NCI-H1930 (cell line): ENCODE results near the gene MBNL3.
"Not testable (repeated sequence)": the region's sequence is repeated elsewhere in the genome, so short reads cannot be mapped to it uniquely, and the experiment has no call there.

ENCODE experiments used
- DNase-seq, 2 experiments: peaks; one replicate each; lab custom pipeline; 2025; lab: John Stamatoyannopoulos, UW

The MBNL3 gene

DNA sequence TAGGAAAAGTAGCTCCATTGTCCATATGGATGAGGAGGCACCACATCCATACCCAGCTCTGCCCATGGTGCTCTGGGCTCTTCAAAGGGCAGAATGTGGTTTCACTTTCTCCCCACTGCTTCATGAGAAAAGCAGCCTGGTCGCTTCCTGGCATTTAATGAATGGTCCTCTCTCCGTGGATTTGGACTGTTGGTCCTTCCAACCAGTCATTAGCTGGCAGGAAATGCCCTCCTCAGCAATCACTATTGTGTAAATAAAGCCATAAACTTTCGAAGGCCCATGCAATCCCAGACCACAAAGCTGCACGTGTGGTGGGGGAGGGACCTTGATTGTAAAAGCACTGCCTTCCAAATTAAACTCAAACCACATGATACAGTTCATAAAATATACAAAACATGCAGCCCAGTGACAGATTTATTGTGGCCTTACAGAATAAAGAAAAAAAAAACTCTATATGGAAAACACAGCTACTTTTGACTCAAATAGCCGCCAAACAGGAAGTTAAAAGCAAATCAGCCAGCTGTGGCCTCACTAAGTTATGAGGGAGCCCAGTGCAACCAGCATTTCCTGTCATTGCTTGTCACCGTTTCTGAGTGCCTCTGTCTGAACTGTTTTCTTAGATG lies 8.1 kb downstream of the MBNL3 start:
- DNase-seq: no peak

DNA sequence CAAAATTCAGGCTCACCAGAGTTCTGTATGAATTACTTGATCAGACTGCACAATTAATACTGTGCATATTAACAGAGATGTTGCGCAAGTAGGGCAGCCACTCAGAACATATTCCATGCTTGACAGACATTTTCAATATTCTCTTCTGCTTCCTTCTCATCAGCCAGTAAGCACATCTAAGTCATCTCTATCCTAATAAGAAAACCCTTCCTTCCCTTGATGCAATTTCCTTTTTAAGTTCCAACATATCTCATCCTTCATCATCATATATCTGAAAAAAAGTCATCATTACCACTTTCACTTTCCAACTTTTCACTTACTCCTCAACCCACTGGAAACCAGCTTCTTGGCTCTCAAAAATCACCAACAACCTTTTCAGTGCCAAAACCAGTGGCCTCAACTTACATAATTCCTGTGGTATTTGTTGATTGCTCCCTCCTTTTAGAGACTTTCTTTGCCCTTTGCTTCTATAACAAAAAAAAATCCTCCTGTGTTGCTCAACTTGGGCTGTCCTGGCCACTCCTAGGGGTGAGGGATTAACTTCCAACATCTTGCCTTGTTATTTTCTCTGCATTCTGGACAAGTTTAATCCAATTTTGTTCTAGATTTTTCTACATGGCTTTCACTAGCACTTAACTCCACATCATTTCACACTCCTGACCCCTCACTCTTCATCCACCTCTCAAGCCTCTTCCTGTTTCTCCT lies 14.1 kb downstream of the MBNL3 start:
- no peak for DNase-seq

GRCh38 chrX:132472397-132472796 lies 16.4 kb downstream of the MBNL3 start:
- DNase-seq: no peak

DNA sequence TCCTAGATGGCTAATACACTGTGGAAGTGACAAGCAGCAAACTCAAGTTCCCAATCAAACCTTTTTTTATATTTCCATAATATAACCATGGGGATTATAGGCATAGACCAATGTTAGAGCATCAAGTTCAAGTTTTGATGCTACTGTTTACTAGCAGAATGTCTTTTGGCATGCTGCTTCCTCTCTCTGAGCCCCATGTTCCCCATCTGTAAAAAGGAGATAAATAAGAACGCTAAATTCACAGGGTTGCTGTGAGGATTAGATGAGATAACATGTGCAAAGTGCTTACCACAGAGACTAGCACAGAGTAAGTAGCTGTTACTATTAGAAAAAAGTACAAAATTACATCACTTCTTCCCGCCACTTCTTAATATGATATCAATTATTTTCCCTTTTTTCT lies 18.0 kb downstream of the MBNL3 start:
- no peak for DNase-seq

- DNase-seq: no peak
Measured at GRCh38 chrX:132470179-132470578, 18.7 kb downstream of the MBNL3 start.

DNA sequence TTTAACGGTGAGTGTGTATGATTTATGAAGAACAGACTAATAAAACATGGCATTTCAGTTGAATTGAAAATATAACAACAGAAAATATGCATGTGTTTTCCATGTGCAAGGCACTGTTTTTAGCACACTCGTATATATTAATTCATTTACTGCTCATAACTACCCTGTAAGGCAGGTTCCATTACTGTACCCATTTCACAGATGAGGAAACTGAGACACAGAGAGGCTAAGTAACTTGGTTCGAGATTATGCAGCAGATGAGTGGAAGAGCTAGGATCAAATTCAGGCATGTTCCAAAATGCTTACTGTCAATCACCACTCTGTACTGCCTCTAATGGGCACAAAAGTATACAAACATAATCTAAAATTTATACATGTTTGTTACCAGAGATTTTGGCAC lies 20.4 kb downstream of the MBNL3 start:
- DNase-seq: no peak

- DNase-seq: no peak
Measured at GRCh38 chrX:132467989-132468388, 20.8 kb downstream of the MBNL3 start.

GRCh38 chrX:132467026-132467425 lies 21.8 kb downstream of the MBNL3 start:
- no peak for DNase-seq

DNA sequence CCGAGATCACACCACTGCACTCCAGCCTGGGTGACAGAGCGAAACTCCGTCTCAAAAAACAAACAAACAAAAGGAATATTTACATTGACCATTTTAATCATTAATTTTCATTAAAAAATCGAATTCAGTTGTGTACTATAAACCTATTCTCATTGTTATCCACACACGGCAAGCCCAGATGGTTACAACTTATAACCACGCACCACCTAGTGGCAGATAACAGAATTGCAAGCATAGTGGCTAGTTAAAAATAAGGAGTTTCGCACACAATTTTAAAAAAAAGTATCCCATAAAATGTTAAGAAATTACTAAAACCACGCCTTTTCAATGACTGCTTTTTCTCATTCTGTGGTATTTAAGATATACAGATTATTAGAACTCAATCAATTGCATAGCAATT lies 25.4 kb downstream of the MBNL3 start:
- no peak for DNase-seq

- no peak for DNase-seq
Measured at GRCh38 chrX:132461886-132462285, 27.0 kb downstream of the MBNL3 start.

GRCh38 chrX:132452911-132453550 lies 35.8 kb downstream of the MBNL3 start:
- DNase-seq: no peak

- DNase-seq: not testable (repeated sequence)
Measured at GRCh38 chrX:132445909-132446308, 42.9 kb downstream of the MBNL3 start.

DNA sequence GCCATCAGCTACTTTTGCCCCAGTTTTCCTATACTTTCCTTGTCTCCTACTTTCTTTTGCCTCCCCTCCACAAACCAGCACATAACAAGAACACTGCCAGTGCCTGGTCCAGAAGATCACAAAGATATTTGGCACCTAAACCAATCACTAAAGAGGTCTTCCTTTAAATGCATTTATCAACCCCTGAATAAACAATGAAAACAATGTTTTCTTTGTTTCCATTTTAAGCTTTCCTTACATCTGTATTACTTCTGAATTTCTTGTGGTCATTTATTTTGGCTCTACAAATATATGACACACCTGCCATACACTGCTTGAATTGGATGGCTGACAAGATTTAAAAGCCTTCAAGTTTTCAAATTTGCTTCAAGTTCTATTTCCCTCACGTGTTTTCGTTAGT lies 43.9 kb downstream of the MBNL3 start:
- no peak for DNase-seq

DNA sequence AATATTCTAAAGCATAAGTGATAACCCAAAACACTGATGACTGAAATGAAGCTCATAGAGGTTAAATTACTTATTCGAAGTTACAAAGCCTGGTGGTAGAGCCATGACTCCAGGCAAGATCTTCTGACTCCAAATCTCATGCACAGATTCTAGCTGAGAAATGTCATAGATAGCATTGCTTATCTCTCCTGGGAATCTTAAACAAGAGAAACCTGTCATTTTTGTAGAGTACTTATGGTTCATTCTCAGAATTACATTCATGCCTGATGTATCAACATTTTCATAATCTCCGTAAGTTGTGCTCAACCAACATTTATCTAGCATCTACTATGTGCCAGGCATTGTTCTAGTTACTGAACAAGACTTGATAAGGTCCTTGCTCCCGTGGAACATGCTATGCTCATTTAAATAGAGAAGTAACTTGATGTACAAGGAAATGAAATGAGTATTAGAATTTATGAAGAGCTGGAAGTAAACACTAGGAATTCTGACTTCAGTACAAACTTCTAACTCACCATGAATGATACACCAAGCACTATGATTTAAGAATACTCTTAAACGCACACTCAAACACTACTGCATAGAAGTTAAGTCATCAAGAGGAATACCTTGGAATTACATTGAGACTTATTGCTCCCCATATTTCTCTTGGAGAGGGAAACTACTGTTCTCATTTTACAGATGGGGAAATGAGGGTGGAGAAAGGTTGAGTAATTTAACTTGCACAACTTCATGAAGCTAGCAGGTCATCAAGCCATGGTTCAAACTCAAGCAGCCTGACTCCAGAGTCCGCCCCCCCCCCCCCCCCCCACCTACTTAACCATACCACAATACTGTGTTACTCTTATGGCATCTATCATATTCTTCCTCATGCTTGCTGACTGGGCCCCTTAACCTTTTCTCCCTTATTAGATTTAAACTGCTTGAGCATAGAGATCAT lies 45.4 kb downstream of the MBNL3 start:
- DNase-seq: no peak

- DNase-seq: no peak
Measured at GRCh38 chrX:132442691-132443090, 46.1 kb downstream of the MBNL3 start.

- no peak for DNase-seq
Measured at GRCh38 chrX:132435222-132435621, 53.6 kb downstream of the MBNL3 start.

DNA sequence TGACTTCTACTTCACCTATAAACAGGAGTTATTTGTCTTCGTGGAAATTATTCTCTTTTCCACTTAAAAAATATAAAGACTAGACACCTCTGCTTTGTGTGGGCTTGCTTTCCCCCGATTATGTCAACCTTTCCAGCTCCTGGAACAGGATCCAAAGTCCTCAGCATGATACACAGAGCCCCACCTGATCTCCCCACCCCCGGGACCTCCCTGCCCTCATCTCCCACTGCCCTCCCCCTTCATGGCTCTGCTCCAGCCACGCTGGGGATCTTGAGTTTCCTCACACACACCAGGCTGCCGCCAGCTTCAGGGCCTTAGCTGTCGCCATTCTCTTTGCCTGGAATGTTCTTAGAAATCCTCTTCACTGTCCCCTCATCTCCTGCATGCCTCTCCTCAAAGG lies 55.3 kb downstream of the MBNL3 start:
- no peak for DNase-seq

DNA sequence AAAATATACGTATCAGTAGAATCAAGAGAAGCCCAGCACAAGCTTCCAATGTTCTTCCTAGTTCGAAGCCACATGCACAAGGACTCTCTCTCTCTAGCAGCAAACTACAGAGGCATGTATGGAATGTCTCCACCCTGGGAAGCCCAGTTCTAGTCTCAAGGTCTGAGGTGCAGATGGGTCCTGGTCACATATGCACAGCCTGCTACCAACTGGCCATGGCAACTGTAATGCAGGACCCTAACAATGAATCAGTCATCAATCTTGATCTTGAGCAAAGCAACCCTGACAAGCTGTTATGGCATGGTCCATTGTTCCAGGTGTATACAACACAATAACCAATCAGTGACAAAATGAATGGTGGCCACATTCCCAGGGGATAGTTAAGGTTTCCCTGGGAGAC lies 55.8 kb downstream of the MBNL3 start:
- DNase-seq: no peak

DNA sequence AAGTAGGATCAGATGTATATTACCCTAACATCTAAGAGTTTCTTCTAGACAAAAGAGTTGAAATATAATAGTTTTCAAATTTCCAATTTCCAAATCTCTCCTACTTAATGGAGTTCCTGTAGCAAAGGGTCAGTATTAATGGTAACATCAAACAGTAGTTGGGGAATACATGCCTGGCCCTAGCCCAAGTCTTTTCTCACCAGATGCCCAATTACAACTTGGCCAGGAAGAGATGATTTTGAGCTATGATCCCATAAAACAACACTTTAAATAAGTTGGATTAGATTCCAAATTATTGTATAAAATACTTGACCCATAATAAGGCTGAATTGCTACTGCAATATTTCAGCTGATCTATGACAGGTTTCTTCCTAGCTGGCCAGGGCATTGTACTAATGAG lies 59.9 kb downstream of the MBNL3 start:
- DNase-seq: no peak

GRCh38 chrX:132426695-132427281 lies 62.0 kb downstream of the MBNL3 start:
- no peak for DNase-seq

- no peak for DNase-seq
Measured at GRCh38 chrX:132425744-132426318, 63.0 kb downstream of the MBNL3 start.

DNA sequence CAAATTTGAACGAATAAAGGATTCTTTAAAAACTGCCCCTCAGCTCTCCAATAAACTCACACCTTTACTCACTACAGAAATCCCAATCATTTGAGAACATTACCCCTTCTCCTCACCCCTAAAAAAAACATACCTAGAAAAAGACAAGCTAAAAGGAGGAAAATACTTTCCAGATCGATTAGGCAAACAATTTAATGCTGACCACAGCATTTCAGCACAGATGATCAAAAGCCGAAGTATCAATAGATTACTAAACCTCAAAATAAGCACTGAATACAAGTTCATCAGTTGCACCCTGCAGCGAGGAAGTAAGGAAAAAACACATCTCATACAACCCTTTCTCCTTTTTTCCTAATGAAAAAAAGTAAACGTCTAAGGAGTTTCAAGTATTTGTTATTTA lies 65.5 kb downstream of the MBNL3 start:
- DNase-seq: no peak
